HepG2 (cell line): Measurements from ENCODE around the gene DHX8. TPM values are rescaled to one million over a fixed set of nuclear protein-coding genes. Genes with fewer than 3 reads are reported as not detected.
A peak's percentile ranks its signal among the peaks of the same experiment; 100 is the strongest.

ENCODE experiments used
- AHDC1 ChIP-seq: sonication (generic); formaldehyde crosslinking; IDR thresholded peaks from 2 replicates; pipeline ENCODE4 v1.5.1; 2020; ENCODE audit warnings: mild to moderate bottlenecking, missing genetic modification reagents, borderline replicate concordance
- CC2D1A ChIP-seq: sonication (generic); formaldehyde crosslinking; IDR thresholded peaks from 2 replicates; pipeline ENCODE4 v1.8.1; 2023; ENCODE audit warnings: mild to moderate bottlenecking, missing genetic modification reagents
- EEA1 ChIP-seq: sonication (generic); formaldehyde crosslinking; IDR thresholded peaks from 2 replicates; pipeline ENCODE4 v1.5.1; 2020; ENCODE audit warnings: mild to moderate bottlenecking, missing genetic modification reagents, borderline replicate concordance
- MAF1 ChIP-seq: sonication (generic); formaldehyde crosslinking; IDR thresholded peaks from 2 replicates; pipeline ENCODE4 v1.5.0; 2020; ENCODE audit warnings: missing genetic modification reagents, borderline replicate concordance
- NR2F1 ChIP-seq, 2 experiments: fragments of 450-650 bp in 1 of 2; formaldehyde crosslinking in 1 of 2; IDR thresholded peaks; 2 replicates each; pipeline versions ENCODE4 v1.5.0 to v1.6.1; 2016 to 2020; ENCODE audit warnings: mild to moderate bottlenecking in 1 of 2, missing compliant biosample characterization in 1 of 2, missing genetic modification reagents in 1 of 2, moderate library complexity in 1 of 2
- SALL1 ChIP-seq: sonication (generic); formaldehyde crosslinking; IDR thresholded peaks from 2 replicates; pipeline ENCODE4 v1.8.0; 2022; ENCODE audit warnings: mild to moderate bottlenecking, missing genetic modification reagents
- THAP9 ChIP-seq: sonication (generic); formaldehyde crosslinking; IDR thresholded peaks from 2 replicates; pipeline ENCODE4; 2020; ENCODE audit warnings: missing genetic modification reagents, mild to moderate bottlenecking, borderline replicate concordance
- U2AF2 ChIP-seq: fragments of 200-400 bp; formaldehyde crosslinking; IDR thresholded peaks from 2 replicates; pipeline ENCODE4 v1.6.1; 2017; ENCODE audit warnings: low read depth, mild to moderate bottlenecking, low read length
- ZNF768 ChIP-seq: sonication (generic); formaldehyde crosslinking; IDR thresholded peaks from 2 replicates; pipeline ENCODE4 v1.4.0; 2020; ENCODE audit warnings: missing genetic modification reagents
- polyA plus RNA-seq, 8 experiments: library from polyadenylated mRNA; depleted of rRNA in 3 of 8; stranded (reverse) in 7 of 8; unstranded in 1 of 8; fragments of >200 nt; fragmentation: Illumina TruSeq in 4 of 8; extraction: Trizol in 4 of 8; gene quantifications; 2 replicates each; pipeline versions ENCODE4 v1.2.1 to v1.2.3, GENCODE V29; 2011 to 2016; ENCODE audit warnings: low read depth in 4 of 8, missing spikeins in 1 of 8, mixed read lengths in 1 of 8; ENCODE audit not compliant: insufficient read depth in 1 of 8
- total RNA-seq, 5 experiments: library from RNA; depleted of rRNA; stranded (reverse); fragments of >200 nt; fragmentation: Illumina TruSeq; extraction: Trizol; gene quantifications; 2 replicates each; pipeline ENCODE4 v1.2.3, GENCODE V29; 2016; ENCODE audit warnings: low read depth in 1 of 5
- TF ChIP-seq, protein P1 (sequence below): sonication (generic); formaldehyde crosslinking; IDR thresholded peaks from 2 replicates; pipeline ENCODE4 v1.4.0; 2020; ENCODE audit warnings: low read depth, mild to moderate bottlenecking, missing genetic modification reagents
- TF ChIP-seq, protein P2 (sequence below): IDR thresholded peaks from 2 replicates; pipeline ENCODE4 v1.6.1; 2018; ENCODE audit warnings: missing genetic modification reagents
- TF ChIP-seq, protein P3 (sequence below): sonication (generic); formaldehyde crosslinking; IDR thresholded peaks from 2 replicates; pipeline ENCODE4 v1.4.0; 2020; ENCODE audit warnings: missing genetic modification reagents

The DHX8 gene
- total and polyA plus RNA-seq, 2 of the 13 experiments (the other 11 are each of a cell fraction or from before 2014, with no cell fraction given): 24.8 to 48.9 TPM

GRCh38 chr17:43528319-43528987 is 44.7 kb downstream of the DHX8 start (continued):
- TF ChIP-seq THAP9 (CRISPR knock-in tag): no peak
- no peak for TF ChIP-seq ZNF768
- TF ChIP-seq MAF1: peak; percentile 31; the same call in 1 of the 2 replicates
- no peak for TF ChIP-seq U2AF2
- TF ChIP-seq SALL1: peak; percentile 83
- TF ChIP-seq AHDC1: no peak
- TF ChIP-seq, protein P1, sequence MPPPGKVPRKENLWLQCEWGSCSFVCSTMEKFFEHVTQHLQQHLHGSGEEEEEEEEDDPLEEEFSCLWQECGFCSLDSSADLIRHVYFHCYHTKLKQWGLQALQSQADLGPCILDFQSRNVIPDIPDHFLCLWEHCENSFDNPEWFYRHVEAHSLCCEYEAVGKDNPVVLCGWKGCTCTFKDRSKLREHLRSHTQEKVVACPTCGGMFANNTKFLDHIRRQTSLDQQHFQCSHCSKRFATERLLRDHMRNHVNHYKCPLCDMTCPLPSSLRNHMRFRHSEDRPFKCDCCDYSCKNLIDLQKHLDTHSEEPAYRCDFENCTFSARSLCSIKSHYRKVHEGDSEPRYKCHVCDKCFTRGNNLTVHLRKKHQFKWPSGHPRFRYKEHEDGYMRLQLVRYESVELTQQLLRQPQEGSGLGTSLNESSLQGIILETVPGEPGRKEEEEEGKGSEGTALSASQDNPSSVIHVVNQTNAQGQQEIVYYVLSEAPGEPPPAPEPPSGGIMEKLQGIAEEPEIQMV (CRISPR knock-in tag): no peak
- no peak for TF ChIP-seq EEA1 (CRISPR knock-in tag)
- no peak for TF ChIP-seq NR2F1 (CRISPR knock-in tag; IDR thresholded peaks at IDR 0.05)
- TF ChIP-seq, protein P2, sequence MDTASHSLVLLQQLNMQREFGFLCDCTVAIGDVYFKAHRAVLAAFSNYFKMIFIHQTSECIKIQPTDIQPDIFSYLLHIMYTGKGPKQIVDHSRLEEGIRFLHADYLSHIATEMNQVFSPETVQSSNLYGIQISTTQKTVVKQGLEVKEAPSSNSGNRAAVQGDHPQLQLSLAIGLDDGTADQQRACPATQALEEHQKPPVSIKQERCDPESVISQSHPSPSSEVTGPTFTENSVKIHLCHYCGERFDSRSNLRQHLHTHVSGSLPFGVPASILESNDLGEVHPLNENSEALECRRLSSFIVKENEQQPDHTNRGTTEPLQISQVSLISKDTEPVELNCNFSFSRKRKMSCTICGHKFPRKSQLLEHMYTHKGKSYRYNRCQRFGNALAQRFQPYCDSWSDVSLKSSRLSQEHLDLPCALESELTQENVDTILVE (CRISPR knock-in tag): no peak
- TF ChIP-seq, protein P3, sequence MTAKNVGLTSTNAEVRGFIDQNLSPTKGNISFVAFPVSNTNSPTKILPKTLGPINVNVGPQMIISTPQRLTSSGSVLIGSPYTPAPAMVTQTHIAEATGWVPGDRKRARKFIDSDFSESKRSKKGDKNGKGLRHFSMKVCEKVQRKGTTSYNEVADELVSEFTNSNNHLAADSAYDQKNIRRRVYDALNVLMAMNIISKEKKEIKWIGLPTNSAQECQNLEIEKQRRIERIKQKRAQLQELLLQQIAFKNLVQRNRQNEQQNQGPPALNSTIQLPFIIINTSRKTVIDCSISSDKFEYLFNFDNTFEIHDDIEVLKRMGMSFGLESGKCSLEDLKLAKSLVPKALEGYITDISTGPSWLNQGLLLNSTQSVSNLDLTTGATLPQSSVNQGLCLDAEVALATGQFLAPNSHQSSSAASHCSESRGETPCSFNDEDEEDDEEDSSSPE (CRISPR knock-in tag): no peak; the same call in 1 of the 2 replicates
- TF ChIP-seq CC2D1A (CRISPR knock-in tag): no peak
